Measurements from ENCODE around the gene ACD.
A peak's percentile ranks its signal among the peaks of the same experiment; 100 is the strongest.

ACD gene

GRCh38 chr16:67661886-67662652 lies 2.0 kb upstream of the ACD start:
- DNase-seq (ENCODE audit: low read depth) = no peak

DNA sequence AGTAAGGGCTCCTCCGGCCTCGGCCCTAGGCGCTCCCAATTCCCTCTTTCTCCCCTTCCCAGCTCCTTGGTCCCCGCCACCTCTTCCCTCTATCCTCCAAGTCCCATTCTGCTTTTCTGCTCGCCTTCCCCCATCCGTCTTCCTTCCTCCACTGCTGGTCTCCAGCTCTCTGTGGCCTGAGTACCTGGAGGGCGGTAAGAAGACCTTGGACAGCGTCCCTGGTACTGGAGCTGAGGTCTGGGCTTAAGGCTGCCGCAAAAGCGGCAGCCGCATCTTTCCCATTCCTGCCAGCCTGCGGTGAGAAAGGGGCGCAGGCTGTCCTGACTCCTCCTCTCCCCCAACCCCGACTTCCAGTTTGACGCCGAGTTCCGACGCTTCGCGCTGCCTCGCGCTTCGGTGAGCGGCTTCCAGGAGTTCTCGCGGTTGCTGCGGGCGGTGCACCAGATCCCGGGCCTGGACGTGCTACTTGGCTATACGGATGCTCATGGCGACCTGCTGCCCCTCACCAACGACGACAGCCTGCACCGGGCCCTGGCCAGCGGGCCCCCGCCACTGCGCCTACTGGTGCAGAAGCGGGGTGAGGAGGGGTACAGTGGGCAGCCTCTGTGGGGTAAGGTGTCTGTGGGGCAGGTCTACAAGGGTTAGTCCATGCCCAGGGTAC lies 1.2 kb upstream of the ACD start:
- no peak for DNase-seq (ENCODE audit: low read depth)

- DNase-seq (ENCODE audit: low read depth) = peak; percentile 92
Observed at GRCh38 chr16:67660564-67661028, 536 bp upstream of the ACD start, which contains the start of gene PARD6A. TSS of gene PARD6A (plus strand) at chr16:67660960. CDS start at chr16:67661039, 79 bp downstream.

DNA sequence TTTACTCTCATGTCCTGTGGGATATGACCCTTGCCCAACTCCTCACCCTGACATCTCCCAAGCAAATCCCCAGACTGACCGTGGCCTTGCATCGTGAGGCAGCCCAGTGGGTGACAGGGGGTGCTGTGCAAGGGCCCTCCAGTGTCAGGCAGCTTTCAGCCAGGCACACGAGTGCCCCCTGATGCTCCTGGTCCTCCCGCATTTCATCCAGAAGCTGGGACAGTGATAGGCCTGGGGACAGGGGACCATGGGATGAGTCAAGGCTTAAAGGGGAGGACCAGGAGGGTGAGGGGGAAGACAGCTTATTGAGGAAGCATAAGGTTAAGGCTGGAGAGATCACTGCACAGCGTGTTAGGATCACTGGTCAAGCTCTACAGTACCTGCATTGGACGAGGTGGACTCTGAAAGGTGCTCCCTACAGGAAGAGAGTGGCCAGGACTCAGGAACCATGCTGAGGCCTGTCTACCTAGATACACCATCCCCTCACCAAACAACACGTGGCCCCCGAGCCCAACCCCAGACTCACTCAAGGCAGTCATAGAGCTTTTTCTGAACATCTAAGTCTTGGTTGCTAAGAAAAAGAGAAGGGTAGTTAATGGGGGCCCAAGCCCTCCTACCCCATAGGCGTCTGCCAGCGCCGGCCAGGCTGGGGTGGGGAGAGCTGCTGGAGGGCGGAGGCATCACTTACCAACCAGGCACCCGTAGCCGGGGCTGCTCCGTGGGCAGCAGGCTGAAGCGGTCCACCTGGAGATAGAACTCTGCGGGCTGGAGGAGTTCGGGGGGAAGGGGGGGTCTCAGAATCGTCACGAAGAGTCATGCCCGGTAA lies 998 bp downstream of the ACD start:
- no peak for DNase-seq (ENCODE audit: low read depth)

DNA sequence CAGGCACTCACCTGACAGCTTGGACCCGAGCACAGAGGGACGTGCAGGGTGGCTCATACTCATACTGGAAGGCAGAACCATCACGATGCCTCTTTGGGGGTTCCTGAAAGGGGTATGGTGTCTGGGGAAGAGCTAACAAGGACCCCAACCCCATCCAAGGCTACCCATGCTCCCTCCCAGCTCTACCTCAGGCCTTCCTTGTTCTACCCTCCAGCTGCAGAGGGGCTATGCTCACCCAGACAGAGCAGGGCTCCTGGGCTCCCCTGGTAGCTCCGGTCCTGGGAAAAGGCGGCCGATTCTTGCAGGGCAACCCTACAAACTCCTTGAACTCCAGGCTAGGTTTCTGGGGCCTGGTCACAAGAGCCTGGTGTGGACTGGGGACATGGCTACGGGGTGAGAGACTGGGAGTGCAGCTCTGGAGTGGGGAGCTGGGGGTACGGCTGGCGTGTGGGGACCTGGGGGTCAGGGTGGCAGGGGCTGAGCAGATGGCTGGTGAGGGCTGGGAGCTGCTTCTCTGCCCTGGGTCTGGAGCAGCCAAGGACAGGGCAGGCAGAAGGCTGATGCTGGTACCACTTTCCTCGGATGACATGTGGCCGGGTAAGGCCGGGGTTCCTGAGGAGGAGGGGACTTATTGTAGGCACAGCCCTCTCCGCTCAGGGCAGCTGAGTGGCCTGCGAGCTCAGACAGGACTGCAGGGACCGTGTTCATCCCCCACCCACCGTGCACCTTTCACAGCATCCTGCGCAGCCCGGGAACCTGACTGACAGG lies 2.1 kb downstream of the ACD start:
- no peak for DNase-seq (ENCODE audit: low read depth)

DNA sequence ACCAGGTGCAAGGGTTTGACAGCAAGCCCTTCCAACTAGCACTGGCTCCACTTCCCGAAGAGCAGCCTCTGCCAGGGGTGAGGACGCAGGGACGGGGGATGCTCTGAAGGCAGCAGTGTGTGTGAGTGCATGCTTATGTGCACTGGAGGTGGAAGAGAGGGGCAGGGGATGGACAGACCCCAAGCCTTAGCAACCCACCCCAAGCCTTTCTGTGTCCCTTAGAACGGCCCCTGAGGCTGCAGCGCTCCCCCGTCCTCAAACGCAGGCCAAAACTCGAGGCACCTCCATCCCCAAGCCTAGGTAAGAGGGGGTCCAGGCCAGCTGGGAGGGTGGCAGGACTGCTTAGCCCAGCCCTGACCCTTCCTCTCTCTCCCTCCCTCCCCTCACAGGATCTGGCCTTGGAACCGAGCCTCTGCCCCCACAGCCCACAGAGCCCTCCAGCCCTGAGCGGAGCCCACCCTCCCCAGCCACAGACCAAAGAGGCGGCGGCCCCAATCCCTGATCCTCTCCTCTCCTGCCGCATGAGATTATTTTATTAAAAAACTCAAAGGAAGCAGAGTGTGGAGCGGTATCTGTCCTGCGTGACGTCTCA lies 2.9 kb downstream of the ACD start:
- no peak for DNase-seq (ENCODE audit: low read depth)

- no peak for DNase-seq (ENCODE audit: low read depth)
Observed at GRCh38 chr16:67656344-67657016, 3.6 kb downstream of the ACD start.

- DNase-seq (ENCODE audit: low read depth) = no peak
Observed at GRCh38 chr16:67655363-67655762, 4.7 kb downstream of the ACD start.

GRCh38 chr16:67654403-67654911 lies 5.6 kb downstream of the ACD start:
- DNase-seq (ENCODE audit: low read depth) = no peak

GRCh38 chr16:67653789-67654402 lies 6.2 kb downstream of the ACD start:
- no peak for DNase-seq (ENCODE audit: low read depth)

GRCh38 chr16:67653128-67653788 lies 6.8 kb downstream of the ACD start:
- no peak for DNase-seq (ENCODE audit: low read depth)

DNA sequence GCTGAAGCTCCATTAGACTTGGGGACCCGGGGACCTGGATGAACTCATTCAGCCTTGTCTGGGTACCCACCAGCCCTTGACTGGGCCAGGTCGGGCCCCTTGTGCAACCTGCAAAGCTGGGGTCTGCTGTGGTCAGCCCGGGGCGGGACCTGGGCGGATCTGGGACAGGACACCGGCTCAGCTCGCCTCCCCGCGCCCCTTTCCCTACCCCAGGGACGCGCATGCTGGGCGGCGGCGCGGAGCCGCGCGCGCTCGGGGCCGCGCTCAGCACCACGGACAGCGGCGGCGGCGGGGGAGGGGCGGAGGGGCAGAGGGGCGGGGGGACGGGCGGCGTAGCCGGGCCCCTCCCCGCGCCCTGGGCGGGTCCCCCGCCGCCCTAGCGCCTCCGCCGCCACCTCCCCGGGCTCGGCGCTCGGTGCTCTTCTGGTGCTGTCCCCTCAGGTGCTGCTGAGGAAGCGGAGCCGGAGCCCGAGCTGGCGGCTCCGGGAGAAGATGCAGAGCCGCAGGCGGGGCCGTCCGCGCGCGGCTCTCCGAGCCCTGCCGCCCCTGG lies 7.4 kb downstream of the ACD start:
- DNase-seq (ENCODE audit: low read depth) = no peak

GRCh38 chr16:67651847-67652246 lies 8.2 kb downstream of the ACD start:
- no peak for DNase-seq (ENCODE audit: low read depth)

DNA sequence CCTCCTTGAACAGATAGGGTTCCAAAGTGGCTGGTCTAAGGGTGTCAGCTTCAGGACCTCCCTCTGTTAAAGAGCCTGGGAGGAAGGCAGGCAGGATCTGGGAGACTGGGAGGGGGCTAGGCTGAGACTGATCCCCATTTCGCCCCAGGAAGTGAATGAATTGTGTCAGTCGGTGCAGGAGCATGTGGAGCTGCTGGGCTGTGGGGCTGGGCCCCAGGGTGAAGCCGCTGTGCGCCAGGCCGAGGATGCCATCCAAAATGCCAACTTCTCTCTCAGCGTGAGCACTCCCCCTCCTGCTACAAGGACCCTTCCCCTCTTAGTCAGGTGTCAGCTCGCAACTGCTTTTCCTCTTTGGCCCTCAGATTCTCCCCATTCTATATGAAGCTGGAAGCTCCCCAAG lies 9.0 kb downstream of the ACD start:
- no peak for DNase-seq (ENCODE audit: low read depth)

DNA sequence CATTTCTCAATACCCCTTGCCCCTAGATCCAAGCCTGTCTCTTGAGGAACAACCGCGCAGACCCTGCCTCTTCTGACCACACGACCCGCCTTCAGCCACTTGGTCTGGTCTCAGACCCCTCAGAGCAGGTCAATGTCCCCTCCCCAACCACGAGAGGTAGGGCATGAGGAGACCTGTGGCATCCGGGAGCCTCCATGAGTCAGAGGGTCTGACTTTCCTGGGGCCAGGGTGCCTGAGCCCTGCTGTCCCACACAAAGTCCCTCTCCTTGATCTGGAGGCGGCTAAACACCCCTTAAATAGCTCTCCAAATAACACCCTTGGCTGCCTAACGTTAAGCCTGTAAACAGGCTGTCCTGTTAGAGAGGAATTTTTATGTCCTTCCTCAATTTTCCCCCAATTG lies 10.0 kb downstream of the ACD start:
- DNase-seq (ENCODE audit: low read depth) = no peak

DNA sequence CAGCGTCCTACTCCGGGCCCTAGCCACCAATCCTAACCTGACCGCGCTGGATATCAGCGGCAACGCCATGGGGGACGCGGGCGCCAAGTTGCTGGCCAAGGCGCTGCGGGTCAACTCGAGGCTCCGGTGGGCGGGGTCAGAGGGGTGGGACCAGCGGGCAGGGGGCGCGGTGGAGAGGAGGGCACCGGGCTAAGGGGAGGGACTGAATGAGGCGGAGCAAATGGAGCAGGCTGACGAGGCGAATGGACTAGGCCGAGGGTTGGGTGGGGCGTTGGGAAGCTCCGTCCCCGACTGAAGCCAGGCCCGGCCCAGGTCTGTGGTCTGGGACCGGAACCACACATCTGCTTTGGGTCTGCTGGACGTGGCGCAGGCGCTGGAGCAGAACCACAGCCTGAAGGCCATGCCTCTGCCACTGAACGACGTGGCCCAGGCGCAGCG lies 10.5 kb downstream of the ACD start:
- no peak for DNase-seq (ENCODE audit: low read depth)

DNA sequence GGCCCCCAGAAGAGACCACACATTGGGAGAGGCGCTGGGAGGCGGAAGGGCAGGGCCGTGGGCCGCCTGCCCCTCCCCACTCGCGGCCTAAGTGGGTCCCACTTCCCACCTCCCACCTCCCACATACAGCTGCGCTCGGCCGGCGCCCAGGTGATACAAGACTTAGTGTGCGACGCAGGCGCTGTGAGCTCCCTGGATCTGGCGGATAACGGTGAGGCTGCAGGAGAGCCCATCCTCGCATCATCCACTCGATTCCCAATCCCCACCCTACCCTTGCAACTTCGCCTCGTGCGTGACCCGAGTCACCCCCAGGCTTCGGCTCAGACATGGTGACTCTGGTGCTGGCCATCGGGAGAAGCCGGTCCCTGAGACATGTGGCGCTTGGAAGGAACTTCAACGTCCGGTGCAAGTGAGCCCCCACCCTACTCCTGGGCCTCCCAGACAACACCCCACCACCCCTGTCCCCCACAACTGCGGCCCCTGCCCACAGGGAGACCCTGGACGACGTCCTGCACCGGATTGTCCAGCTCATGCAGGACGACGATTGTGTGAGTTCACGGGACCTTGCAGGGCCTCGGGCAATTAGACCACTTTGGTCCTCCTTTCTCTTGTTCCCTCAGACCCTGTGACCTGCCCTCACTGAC lies 11.2 kb downstream of the ACD start:
- DNase-seq (ENCODE audit: low read depth) = no peak

GRCh38 chr16:67648088-67648763 lies 11.8 kb downstream of the ACD start:
- no peak for DNase-seq (ENCODE audit: low read depth)
